Left renal cortex interstitium (tissue), 4 donors: Measurements from ENCODE around the gene COL6A1. TPM values are rescaled to one million over a fixed set of nuclear protein-coding genes. Genes with fewer than 3 reads are reported as not detected.

Experiments used
- DNase-seq, 4 donors: peaks; one replicate each; pipeline ENCODE4 v3.0.0-alpha.2; 2013; ENCODE audit warnings: low read depth in 4 of 4, low spot score in 2 of 4, missing footprints in 1 of 4
- polyA plus RNA-seq, 4 donors: library from polyadenylated mRNA; unstranded; fragments of 120-200 nt; gene quantifications; one replicate each; pipeline ENCODE4 v1.2.1, GENCODE V29; 2013; ENCODE audit not compliant: insufficient read length in 4 of 4

COL6A1 gene
- 100 to 1,000 TPM; 218 to 378 (median 313) TPM for polyA plus RNA-seq

- DNase-seq = peak in 1 of 4 donors; percentile 77
Observed at GRCh38 chr21:45981151-45982091, at the start of gene COL6A1. TSS of gene COL6A1 (plus strand) at chr21:45981770. CDS start at chr21:45981851, 81 bp downstream.

GRCh38 chr21:45932922-45933502 lies 48.6 kb upstream of the COL6A1 start:
- no peak for DNase-seq

- no peak for DNase-seq
Observed at GRCh38 chr21:45934085-45934484, 47.5 kb upstream of the COL6A1 start.

- no peak for DNase-seq
Observed at GRCh38 chr21:45934554-45934953, 47.0 kb upstream of the COL6A1 start.

GRCh38 chr21:45935628-45936027 lies 45.9 kb upstream of the COL6A1 start:
- no peak for DNase-seq

- DNase-seq = no peak
Observed at GRCh38 chr21:45937721-45938452, 43.7 kb upstream of the COL6A1 start.

- no peak for DNase-seq
Observed at GRCh38 chr21:45938453-45938755, 43.2 kb upstream of the COL6A1 start.

GRCh38 chr21:45938811-45939520 lies 42.6 kb upstream of the COL6A1 start:
- no peak for DNase-seq

GRCh38 chr21:45939521-45940045 lies 42.0 kb upstream of the COL6A1 start:
- DNase-seq = no peak

GRCh38 chr21:45940091-45940490 lies 41.5 kb upstream of the COL6A1 start:
- no peak for DNase-seq

- no peak for DNase-seq
Observed at GRCh38 chr21:45940621-45941337, 40.8 kb upstream of the COL6A1 start.

- no peak for DNase-seq
Observed at GRCh38 chr21:45941338-45941710, 40.2 kb upstream of the COL6A1 start.

GRCh38 chr21:45941717-45942546 lies 39.6 kb upstream of the COL6A1 start:
- DNase-seq = no peak

GRCh38 chr21:45942755-45943629 lies 38.6 kb upstream of the COL6A1 start:
- no peak for DNase-seq

GRCh38 chr21:45943630-45944540 lies 37.7 kb upstream of the COL6A1 start:
- DNase-seq = no peak

- no peak for DNase-seq
Observed at GRCh38 chr21:45944601-45945000, 37.0 kb upstream of the COL6A1 start.
